ENCODE measurements around the gene INHBE. TPM values are rescaled to one million over a fixed set of nuclear protein-coding genes. Genes with fewer than 3 reads are reported as not detected.
A peak's percentile ranks its signal among the peaks of the same experiment; 100 is the strongest.
"Not testable (repeated sequence)": the region's sequence is repeated elsewhere in the genome, so short reads cannot be mapped to it uniquely, and the experiment has no call there.

The INHBE gene, protein sequence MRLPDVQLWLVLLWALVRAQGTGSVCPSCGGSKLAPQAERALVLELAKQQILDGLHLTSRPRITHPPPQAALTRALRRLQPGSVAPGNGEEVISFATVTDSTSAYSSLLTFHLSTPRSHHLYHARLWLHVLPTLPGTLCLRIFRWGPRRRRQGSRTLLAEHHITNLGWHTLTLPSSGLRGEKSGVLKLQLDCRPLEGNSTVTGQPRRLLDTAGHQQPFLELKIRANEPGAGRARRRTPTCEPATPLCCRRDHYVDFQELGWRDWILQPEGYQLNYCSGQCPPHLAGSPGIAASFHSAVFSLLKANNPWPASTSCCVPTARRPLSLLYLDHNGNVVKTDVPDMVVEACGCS
- 0.10 TPM for total RNA-seq

DNA sequence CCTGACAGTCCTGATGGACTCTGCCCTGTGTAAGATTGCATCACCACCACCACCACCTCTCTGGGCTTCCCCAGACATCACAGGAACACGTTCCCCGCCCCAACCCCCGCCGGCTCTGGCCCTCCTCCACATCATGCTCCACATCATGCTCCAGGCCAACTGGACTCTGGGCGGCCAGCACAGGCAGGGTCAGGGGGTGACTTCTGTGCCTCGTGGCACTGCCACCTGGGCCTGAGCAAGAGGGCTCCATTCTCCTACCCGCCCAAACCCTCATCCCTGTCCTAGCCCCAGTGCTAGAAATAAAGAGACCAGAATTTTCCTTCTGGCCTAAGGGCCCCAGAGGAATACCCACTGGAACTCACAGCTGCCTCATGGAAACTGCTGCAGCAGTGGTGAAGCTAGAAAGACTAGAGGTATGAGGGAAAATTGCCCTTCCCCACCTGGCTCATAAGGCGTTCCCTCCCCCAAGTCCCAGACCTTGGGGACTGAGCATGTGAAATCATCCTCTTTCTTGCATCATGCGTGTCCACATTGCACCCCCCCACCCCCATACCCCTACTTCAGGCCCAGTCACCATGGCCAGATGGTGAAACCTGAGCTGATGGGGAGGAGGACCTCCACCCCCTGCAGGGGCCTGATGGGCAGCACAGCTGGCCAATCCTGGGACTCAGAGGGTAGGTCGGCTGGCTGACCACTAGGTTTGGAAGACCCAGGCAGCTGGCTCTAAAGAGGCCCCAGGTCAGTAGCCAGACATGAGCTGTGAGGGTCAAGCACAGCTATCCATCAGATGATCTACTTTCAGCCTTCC is at the start of gene INHBE:
INHBE (plus strand) TSS at position 742 of the 808 bp plus-strand sequence. CDS start 230 bp downstream, outside the sequence.
- no peak for DNase-seq

DNA sequence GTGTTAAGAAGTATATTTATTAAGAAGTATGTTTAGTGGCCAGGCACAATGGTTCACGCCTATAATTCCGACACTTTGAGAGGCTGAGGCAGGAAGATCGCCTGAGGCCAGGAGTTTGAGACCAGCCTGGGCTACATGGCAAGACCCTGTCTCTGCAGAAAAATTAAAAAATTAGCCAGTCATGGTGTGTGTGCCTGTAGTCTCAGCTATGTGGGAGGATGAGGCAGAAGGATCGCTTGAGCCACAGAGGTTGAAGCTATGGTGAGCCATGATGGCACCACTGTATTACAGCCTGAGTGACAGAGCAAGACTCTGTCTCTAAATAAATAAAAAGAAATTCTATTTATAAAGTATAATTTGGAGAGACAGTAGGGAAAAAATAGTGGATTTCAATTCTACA is 44.6 kb upstream of the INHBE start:
- DNase-seq, result no peak

DNA sequence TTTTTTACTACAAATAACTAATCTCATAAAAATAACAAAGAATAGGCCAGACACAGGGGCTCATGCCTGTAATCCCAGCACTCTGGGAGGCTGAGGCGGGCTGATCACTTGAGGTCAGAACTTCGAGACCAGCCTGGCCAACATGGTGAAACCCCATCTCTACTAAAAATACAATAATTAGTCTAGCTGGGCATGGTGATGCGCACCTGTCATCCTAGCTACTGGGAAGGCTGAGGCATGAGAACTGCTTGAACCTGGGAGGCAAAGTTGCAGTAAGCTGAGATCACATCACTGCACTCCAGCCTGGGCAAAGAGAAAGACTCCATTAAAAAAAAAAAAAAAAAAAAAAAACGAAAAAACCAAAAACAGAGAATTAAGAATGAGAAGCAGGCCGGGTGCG is 40.9 kb upstream of the INHBE start:
- DNase-seq, result not testable (repeated sequence)

DNA sequence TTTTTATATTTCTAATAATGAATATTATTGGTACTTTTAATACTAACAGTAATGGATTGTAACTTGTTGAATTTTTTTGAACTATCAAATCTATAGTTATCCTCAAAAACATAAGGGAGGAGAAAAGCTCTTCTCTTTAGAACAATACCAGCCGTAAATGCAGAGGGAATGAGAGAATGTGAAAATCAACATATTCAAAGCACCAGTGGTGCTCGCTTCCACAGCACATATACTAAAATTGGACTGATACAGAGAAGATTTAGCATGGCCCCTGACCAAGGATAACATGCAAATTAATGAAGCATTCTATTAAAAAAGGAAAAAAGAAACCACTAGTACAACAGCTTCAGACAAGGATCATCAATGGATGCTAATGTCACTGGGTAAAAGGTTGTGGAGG is 40.0 kb upstream of the INHBE start:
- DNase-seq, result no peak

DNA sequence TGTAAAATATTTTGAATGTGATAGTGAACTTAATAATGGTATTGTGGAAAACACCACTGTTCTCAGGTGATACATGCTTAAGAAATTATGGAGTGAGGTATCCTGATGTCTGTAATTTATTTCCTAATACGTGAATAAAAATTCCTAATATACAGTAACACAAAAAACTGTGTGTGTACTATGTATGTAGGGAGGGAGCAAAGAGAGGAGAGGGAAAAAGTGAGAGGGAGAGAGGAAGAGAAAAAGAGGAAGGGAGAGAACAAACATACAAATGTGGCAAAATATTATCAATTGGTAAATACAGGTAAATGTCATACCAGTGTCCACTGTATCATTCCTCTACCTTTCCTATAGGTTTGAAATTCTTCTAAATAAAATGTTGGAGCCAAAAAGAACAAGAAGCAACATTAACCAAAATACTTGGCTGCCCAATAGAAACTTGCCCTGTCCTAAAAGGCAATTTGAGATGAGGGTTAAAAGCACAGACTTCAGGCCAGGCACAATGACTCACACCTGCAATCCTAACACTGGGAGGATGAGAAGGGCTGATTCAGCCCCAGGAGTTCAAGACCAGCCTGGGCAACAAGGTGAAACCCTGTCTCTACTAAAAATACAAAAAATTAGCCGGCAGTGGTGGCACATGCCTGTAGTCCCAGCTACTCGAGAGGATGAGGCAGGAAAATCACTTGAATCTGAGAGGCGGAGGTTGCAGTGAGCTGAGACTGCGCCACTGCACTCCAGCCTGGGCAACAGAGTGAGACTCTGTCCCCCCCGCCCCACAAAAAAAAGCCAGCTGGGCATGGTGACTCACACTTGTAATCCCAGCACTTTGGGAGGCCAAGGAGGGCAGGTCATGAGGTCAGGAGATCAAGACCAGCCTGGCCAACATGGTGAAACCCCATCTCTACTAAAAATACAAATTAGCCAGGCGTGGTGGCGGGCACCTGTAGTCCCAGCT is 38.8 kb upstream of the INHBE start:
- no peak for DNase-seq

DNA sequence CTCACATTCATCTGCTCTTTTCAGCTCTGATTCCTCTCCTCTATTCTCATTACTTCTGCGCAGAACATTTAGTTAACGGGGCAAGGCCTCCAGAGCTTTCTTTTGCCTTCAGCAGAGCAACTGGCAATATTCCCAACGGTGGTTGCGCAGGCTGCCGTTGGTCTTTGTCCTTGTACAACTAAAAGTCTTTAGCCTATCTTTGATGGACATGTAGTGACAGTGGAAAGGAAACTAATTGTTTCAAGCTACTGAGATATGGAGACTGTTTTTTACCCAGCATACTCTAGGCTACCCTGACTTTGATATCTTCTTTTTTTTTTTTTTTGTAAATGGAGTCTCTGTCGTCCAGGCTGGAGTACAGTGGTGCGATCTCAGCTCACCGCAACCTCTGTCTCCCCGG is 36.9 kb upstream of the INHBE start:
- DNase-seq, result no peak

DNA sequence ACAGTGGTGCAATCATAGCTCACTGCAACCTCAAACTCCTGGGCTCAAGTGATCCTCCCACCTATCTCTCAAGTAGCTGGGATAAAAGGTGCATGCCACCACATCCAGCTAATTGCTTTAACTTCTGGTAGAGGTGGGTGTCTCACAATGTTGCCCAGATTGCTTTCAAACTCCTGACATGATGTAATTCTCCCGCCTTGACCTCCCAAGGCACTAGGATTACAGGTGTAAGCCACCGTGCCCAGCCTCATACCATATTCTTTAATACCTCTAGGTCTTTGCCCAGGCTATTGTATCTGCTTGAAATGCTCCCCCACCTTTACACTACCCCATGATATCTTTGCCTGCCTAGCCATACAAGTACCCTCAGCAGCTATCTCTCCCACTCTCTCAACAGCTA is 35.6 kb upstream of the INHBE start:
- DNase-seq, result no peak

DNA sequence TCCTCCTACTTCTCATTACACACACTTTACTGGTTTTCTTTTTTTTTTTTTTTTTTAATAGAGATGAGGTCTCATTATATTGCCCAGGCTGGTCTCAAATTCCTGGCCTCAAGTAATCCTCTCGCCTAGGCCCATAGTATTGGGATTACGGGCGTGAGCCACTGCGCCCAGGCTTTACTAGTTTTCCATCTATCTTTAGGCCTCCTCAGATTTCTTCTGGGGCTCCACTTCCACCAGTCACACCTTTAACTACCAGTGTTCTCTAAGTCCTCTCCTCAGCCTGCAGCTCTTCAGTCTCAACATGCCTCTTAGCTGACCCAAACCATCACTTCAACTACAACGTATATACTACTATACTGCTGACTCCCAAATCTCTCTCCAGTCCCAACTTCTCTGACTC is 34.6 kb upstream of the INHBE start:
- no peak for DNase-seq

DNA sequence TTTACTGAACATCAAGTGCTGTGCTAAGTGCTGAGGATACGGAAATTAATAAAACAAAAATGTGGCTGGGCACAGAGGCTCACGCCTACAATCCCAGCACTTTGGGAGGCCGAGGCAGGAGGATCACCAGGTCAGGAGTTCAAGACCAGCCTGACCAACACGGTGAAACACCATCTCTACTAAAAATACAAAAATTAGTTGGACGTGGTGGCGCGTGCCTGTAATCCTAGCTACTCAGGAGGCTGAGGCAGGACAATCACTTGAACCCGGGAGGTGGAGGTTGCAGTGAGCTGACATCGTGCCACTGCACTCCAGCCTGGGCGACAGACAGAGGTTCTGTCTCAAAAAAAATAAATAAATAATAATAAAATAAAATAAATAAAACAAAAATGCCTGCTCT is 28.2 kb upstream of the INHBE start:
- not testable (repeated sequence) for DNase-seq

DNA sequence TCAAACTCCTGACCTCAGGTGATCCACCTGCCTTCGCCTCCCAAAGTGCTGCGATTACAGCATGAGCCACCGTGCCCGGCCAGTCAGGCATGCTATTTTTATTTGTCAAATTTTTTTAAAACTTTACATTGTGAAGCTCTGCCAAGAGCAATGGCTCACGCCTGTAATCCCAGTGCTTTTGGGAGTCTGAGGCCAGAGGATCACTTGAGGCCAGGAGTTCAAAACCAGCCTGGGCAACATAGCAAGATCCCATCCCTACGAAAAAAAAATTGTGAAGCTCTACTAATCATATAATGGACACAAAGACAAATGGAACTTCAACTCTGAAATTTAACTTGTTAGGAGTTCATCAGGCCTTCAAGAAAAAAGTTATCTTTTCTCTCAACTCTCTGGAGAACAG is 26.1 kb upstream of the INHBE start:
- DNase-seq, result no peak

DNA sequence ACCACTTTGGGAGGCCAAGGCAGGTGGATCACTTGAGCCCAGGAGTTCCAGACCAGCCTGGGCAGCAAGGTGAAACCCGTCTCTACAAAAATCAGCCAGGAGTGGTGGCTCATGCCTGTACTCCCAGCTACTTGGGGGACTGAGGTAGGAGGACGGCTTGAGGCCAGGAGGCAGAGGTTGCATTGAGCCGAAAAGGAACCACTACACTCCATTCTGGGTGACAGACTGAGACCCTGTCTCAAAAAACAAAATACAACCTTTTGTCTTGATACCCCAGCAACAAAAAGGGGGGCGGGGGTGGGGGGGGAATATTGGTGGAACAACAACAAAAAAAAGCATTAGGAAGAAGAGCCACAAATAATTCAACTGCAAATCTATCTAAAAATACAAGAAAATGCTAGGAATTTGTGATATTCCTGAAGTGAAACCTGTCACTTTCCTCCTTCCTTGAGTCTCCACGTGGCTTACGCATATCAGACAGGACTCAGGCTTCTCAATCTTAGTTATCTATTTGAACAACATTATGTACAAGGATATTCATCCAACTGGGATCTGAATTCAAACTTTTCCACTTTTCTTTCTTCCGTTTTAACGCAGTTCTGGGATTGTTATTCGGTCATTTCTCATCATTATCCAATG is 25.5 kb upstream of the INHBE start:
- peak; percentile 48 for DNase-seq

DNA sequence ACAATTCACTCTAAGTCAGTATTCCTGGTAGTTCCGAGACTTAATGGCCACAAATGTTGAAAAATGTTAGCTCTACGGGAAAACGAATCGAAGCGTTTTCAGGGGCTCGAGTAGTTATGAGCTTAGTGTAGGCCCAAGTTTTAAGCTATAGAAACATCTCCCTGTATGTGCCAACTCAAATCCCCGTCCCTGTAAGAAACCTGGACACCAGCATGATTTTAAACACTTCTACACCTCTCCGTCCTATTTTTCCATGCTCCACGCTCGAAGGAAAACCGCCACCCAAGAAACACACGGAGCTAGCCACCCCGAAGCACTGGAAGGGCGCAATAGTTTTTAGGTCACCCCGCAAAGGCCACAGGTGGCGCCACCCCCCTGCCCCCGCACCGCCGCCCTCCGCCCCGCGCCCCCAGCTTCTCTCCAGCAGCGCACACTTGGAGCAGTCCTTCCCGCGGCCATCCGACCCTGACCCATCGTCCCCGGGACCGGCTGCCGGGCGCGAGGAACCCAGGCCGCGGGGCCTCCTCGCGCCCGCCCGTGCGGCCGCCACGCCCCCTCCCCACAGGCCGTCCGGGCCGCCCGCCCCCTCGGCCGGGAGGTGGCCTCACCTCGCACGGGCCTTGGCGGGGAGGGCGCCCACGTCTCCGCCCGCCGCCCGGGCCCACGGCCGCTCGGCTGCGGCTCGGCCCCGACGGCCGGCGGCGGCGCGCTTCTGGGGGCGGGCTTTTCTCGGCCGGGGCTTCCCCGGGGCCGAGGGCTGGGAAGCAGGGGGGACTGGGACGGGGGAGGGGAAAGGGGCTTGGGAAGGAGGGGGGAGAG is 24.8 kb upstream of the INHBE start:
- DNase-seq, result peak; percentile 61

DNA sequence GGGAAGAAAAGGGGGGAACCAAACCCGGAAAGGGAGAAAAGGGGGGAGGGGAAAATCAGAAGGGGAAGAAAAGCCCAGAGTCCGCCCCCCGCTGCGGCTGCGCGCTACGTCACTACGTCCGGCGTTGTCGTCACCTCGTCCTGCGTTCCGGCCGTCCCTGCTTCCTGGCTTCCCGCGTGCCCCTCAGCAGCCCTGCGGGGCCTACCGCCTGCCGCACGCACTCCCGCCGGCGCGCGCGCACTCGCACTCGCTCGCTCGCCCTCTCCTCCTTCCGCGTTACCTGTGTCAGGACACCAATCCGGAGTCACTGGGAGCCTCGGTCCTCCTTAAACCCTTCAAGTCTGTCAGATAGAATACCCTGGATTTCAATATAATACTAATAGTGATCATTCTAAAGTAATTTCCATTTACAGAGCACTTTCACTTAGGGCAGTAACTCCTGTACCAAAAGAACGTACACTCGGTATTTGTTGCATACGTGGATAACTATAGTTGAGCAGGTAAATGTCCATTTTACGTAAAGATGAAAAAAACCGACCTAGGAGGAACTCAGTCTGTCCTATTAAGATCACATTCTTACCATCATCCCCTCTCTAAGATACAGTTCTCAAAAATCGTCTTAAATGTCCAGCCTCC is 24.1 kb upstream of the INHBE start, which contains the start of gene R3HDM2:
R3HDM2 (minus strand) TSS at position 113 of the 636 bp plus-strand sequence. CDS start 120,615 bp downstream, outside the sequence.
- peak; percentile 94 for DNase-seq

DNA sequence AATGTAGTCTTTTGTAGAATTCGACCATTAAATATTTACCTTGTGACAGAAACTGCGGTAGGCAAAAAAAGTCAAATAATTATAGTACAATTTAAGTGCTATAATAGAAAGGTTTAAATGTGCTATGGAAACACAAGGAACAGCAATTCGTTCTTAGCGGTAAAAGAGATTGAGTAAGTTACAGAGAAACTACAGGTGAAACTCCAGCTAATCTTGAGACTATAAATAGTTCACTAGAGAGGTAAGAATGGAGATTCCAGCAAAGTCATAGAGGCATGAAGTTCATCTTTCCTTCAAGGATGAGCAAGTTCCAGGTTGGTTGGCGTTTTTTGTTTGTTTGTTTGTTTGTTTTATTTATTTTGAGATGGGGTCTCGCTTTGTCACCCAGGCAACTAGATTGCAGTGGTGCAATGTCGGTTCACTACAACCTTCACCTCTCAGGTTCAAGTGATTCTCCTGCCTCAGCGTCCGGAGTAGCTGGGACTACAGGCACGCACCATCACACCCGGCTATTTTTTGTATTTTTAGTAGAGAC is 23.4 kb upstream of the INHBE start:
- DNase-seq, result no peak

DNA sequence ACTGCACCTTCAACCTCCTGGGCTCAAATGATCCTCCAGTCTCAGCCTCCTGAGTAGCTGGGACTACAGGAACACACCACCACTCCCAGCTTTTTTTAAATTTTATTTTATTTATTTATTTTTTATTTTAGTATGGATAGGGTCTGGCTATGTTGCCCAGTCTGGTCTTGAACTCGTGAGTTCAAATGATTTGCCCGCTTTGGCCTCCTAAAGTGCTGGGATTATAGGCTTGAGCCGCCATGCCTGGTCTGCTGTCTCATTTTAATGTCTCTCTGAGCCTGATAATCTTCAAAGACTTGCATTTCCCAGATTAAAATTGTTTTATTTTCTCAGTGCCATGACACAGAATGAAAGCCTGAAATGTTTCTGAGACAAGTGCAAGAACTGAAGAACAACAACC is 21.7 kb upstream of the INHBE start:
- no peak for DNase-seq

DNA sequence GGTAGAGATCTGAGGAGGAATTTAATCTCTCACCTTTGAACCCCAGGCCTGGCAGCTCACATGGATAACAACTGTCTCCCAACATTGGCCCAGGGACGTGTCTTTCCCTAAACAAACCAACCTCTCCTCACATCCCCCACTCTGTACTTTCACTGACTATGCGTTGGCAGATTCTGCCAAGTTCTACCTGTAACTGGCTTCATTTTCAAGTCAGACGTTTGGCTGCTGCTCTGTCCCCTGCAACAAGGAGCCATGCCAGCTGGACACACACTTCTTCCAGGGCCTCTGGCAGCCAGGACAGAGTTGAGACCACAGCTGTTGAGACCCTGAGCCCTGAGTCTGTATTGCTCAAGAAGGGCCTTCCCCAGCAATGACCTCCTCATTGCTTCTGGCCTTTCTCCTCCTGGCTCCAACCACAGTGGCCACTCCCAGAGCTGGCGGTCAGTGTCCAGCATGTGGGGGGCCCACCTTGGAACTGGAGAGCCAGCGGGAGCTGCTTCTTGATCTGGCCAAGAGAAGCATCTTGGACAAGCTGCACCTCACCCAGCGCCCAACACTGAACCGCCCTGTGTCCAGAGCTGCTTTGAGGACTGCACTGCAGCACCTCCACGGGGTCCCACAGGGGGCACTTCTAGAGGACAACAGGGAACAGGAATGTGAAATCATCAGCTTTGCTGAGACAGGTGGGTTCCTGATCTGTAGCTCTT is 20.4 kb upstream of the INHBE start, which contains the start of gene INHBC:
INHBC (plus strand) TSS at position 268 of the 707 bp plus-strand sequence; CDS start at position 371, 103 bp downstream.
- DNase-seq, result no peak

DNA sequence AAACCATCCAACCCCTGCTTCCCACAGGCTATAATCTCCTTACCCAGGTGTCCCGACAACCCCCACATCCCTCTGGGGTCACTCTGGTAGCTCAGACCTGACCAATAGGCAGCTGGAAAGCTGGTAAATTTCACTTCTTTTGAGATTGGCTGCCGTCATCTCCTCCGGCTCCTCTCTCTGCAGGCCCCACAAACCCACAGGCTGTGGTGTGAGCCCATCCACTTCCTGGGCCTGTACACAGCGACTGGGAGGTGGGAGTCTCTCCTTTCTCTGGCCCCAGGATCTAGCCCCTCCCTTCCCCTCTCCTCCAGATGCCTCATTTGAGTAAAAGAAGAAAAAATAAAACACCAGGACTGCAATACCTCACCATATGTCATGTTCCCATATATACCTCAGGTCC is 19.8 kb upstream of the INHBE start:
- DNase-seq, result no peak

DNA sequence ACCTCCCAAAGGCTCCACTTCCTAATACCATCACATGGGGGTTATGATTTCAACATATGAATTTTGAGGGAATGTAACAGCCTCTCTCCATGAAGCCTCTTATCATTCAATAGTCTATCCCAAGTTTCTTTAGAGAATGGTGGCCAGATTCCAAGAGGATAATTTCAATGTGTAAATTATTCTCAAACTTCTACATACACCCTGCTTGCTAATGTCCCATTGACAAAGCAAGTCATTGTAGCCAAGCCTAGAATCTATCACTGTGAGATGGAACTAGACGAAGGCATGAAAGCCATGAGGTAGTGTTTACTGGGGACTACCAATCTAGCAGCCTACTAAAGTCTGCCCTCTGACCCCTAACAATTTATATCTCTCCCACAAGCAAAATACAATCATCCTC is 16.7 kb upstream of the INHBE start:
- DNase-seq, result no peak

DNA sequence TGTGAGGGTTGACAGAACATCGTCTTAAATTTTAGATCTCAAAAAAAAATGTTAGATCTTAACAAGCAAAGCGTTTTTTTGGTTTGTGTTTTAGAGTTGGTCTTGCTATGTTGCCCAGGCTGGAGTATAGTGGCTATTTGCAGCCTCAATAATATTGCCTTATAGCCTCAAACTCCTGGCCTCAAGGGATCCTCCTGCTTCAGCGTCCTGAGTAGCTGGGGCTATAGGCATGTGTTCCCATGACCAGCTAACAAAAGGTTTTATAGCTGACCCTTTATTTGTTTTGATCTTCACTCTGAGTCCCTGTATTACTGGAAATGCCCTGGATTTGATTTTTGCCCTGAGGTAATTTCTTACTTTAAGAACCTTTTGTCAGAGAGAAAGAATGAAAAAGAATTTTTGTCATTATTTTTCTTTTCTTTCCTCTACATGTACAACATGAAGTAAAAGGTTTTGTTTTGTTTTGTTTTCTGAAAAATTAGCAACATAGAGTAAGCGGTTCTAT is 15.3 kb upstream of the INHBE start:
- DNase-seq, result no peak
